Cerebellar nuclear complex (tissue), 1 donor: ENCODE results near the gene ATG14.
"Not testable (repeated sequence)": the region's sequence is repeated elsewhere in the genome, so short reads cannot be mapped to it uniquely, and the experiment has no call there.

Source experiments
- DNase-seq, 2 experiments: peaks; one replicate each; lab custom pipeline; 2025; lab: John Stamatoyannopoulos, UW

The ATG14 gene

GRCh38 chr14:55351111-55351510 is 60.5 kb downstream of the ATG14 start:
- no peak for DNase-seq

GRCh38 chr14:55350461-55350860 is 61.2 kb downstream of the ATG14 start:
- DNase-seq = no peak

DNA sequence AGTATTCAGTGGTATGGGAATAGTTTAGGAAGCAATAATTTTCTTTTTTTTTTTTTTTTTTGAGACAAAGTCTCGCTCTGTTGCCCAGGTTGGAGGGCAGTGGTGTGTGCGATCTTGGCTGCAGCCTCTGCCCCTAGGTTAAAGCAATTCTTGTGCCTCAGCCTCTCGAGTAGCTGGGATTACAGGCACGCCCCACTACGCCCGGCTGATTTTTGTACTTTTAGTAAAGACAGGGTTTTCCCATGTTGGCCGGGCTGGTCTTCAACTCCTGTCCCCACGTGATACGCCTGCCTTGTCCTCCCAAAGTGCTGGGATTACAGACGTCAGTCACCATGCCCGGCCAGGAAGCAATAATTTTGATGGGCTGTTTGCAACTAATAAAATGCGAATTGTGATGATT is 62.1 kb downstream of the ATG14 start:
- no peak for DNase-seq

DNA sequence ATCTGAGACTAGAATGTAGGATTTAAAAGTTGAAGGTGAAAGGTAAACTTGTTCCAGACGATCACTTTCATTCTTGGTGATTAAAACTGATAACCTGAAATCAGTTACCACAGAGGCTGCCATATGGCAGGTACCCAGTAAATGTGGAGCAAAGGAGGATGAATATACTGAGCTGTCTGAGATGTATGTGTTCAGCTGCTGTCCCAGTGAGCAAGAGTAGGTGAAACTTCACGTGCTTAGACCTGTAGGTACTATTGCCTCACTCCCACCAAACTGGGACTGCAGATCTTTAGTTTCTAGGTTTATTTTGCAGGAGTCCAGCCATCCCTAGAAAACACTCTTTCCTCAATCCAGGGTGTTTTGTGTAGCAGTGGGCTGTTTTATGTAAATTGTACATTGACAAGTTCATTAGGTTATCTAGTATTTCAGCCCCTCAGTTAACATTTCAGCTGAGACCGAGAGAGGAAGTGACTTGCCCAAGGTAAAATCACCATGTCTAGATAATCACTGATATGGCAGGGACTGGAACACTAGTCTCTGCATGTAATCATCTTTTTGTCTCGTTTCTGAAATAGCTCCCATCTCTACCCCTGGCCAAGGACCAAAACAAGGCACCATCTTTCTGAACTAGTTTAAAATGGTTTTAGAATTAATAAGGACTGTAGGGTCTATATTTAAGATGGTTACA is 62.7 kb downstream of the ATG14 start:
- no peak for DNase-seq

DNA sequence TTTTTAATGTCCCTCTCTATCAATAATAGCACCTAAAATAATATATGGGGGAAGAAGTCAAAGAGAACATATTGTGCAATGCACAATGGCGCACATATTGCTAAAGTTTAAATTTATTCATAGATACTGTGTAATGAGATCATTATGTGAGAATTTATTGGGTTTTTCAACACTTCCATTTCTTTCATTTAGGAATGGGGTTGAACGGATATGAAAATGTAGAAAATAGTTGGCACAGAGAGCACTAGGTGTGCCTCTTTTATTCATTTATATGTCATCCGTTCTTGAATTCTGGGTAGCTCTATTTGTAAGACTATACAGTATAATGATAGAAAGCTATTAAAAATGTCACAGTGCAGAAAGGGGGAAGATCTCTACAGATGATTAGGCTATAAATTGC is 63.9 kb downstream of the ATG14 start:
- no peak for DNase-seq

GRCh38 chr14:55347040-55347439 is 64.6 kb downstream of the ATG14 start:
- DNase-seq = no peak

DNA sequence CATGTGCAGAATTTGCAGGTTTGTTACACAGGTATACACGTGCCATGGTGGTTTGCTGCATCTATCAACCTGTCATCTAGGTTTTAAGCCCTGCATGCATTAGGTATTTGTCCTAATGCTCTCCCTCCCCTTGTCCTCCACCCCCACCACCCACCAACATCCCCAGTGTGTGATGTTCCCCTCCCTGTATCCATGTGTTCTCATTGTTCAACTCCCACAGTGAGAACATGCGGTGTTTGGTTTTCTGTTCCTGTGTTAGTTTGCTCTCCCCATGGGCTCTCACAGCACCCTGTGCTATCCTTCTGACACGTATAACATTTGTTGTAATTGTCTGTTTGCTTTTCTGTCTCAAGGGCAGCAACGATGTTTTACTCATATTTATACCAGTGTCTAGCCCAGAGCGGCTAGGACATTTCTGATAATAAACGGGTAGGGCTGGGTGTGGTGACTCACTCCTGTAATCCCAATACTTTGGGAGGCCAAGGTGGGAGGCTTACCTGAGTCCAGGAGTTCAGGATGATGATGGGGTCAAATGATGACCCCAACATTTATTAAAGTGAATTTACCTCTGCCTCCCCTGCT is 67.0 kb downstream of the ATG14 start:
- DNase-seq = not testable (repeated sequence)

DNA sequence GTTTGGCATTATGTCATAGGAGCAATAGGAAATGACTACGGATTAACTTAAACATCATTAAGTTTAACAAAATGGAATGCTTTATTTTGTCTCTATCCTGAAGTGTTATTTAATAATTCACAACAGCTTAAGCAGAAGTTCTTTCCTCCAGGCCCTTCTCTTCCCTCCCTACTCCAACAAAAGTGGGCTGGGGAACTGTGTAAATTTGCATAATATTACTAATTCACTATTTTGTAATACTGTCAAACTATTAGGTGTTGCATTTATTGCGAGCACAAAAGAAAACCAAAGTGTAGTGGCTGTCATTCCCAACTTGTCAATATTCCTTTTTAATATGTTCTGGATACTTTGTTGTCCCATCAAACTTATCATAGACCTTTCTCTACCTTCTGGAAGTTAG is 69.8 kb downstream of the ATG14 start:
- no peak for DNase-seq

DNA sequence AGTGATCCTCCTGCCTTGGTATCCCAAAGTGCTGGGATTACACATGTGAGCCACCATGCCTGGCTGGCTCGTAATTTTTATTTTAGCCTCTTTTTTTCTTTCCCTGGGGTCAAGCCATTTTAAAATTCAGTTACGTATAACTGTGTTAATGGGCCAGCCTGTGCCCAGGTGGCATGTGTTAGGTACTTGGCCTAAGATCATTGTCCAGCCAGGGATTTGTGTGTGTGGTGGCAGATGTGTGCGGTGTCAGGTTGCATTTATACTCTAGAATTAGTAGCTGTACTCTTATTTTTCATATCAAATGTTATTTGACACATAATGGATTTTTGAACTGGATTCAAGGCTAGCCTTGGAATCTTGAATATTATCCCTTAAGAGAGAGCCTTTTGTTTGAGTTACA is 71.1 kb downstream of the ATG14 start:
- no peak for DNase-seq

GRCh38 chr14:55339770-55340169 is 71.9 kb downstream of the ATG14 start:
- DNase-seq = no peak

DNA sequence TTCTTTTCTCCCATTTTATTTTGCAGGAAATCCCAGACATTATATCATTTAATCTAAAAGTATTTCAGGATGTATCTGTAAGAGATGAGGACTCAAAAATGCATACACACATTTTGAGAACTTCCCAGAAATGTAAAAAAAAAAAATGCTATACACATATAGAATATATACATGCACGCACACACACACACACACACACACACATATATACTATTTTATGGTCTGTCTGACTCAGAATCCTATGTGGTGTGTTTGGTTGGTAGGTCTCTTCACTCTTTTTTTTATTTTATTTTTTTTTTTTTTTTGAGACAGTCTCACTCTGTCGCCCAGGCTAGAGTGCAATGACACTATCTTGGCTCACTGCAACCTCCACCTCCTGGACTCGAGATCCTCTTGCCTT is 74.9 kb downstream of the ATG14 start:
- DNase-seq = no peak

GRCh38 chr14:55336162-55336561 is 75.5 kb downstream of the ATG14 start:
- no peak for DNase-seq

DNA sequence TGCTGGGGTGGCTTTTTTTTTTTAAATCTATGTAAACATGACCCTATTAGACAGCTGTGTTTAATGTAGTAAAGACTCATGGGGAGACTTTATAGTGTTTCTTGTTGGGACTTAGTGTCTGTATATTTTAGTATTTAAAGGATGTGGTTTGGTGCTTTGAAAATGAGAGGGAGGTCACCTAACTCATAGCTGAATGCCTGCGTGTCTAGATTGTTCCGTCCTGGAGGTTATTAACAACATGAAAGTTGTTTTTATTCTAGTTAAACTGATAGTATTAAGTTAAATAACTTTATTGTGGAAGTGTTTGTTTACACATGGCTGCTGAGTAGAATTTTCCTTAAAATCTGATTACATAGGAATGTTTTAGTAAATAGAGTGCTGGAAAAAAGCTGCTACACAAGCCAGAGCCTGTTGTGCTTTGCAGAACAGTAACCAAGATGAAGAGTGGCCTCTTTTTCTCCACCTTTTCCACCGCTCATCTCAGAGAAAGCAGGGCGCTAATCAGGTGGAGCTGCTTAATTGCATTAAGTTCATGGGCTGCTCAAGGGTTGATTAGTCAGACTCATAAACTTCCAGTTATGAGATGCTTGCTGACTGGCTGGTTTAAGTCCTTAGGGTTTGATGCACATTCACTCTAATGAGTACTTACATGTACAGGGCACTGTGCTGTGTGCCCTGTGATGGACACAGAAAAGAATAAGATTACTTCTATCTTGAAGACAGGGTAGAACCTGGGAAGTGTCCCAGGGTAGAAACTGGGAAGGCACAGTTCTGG is 77.7 kb downstream of the ATG14 start:
- no peak for DNase-seq

DNA sequence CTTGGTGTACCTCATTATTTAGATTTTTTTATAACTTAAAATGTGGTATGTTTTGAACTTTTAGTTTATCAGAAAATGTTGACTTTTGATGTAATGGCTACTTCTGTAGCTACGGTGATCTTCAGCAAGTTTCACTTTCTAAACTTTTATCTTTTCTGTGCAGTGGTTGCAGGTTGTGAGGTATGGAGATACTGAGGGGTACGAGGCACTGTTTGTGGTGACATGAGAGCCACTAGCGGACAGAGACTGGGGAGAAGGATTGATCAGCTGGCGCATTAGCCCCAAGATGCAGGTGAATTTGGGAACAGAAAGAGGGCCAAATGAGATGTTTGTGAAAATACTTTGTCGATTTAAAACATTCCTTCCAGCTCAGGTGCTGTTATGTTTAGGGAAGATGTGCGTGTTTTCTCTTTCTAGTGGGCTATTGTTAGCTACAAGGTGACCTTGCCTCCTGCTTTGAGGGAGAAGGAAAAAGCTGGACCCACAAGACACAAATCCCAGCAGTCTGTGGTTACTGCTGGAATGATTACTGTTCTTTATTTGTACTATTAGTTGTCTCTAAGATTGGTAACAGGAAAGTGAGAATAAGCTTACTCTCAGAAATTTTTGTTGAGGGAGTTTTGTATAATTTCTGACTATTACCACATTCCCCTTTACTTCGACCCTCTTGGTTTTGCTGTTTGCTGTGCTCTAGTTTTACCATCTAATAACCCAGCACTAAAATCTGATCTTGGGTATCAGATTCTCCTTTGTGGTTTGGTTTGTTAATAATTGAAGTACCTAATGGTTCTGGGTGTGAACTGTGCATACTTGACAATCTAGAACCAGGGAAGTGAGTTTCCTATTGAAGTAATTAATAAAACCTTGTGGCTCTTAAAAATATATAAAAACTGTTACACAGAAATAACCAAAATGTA is 78.7 kb downstream of the ATG14 start:
- no peak for DNase-seq

- no peak for DNase-seq
Observed at GRCh38 chr14:55329999-55330710, 81.5 kb downstream of the ATG14 start.

- DNase-seq = no peak
Observed at GRCh38 chr14:55328317-55328716, 83.3 kb downstream of the ATG14 start.

DNA sequence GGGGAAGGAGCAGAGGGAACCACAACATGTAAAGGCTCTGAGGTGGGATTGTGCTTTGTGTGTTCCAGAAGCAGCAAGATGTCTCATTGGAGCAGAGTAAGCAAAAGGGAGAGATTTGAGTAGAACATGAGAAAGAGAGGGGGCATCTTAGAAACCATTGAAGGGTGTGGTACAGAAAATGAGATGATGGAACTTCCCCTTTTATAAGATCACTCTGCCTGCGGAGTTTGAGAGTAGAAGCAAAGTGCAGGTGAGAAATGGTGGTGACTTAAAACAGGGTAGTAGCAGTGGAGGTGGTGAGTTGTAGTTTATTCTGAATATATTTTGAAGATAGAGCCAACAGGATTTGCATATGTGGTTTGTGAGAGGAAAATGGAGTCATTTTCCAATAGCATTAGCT is 84.5 kb downstream of the ATG14 start:
- DNase-seq = no peak

GRCh38 chr14:55324812-55325211 is 86.8 kb downstream of the ATG14 start:
- no peak for DNase-seq

- DNase-seq = no peak
Observed at GRCh38 chr14:55323910-55324309, 87.7 kb downstream of the ATG14 start.

DNA sequence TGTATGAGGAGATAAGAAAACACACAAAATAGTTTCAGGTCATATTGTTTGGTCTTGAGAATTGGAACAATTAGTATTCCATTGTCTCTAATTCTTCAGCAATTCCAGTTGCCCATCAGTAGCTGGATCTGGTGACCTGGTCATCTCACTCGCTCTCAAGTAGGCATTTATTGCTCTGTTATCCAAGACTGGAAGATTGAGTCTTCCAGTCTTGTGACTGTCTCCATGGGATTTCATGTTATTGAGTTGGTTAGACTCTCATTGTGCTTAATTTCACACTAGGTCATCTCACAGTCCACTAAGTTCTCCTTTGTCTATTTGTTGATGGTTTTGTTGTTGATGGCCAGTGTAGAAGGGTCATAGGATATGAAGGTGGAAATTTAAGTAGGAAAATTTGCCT is 92.9 kb downstream of the ATG14 start:
- DNase-seq = no peak

DNA sequence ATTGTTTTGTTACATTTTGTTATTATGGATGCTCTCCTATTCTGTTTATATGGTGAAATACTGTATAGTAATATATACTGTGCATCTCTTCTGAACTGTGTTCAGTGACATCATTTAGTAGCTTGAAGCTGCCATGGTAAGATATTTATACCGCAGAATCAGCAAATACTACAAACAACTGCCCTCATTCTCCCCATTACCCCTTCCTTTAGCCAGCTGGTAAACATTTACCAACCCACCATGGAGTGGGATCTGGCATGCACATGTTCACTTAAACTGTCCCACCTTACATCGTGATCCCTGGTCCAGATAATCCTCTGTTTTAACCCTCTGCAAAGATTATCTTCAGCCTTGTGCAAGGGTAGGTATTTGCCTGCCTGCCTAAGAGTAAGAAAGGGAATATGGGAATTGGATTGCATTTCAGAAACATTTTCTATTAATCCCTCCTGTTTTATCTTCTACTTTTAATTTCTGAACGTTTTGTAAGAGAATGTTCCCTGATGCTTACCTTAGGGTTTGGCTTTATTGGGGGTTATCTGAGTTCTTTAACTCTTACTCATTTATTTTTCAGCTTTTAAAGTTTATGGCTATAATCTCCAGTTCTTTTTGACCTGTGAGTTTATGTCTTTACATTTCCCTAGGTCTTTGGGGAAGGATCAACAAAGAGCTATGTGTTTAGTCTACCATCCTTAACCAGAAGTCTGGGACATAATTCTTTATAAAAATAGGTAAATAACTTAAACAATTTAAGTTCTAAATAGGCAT is 93.9 kb downstream of the ATG14 start:
- DNase-seq = no peak
